GM18511 (cell line): ENCODE data around the gene STPG4.
"Not testable (repeated sequence)": the region's sequence is repeated elsewhere in the genome, so short reads cannot be mapped to it uniquely, and the experiment has no call there.

Source experiments
- ATAC-seq: cut with Tn5 transposase; IDR thresholded peaks from one replicate; pipeline ENCODE4 v1.9.1; 2021; ENCODE audit warnings: mild to moderate bottlenecking, moderate library complexity; ENCODE audit not compliant: unreplicated experiment

STPG4 gene

GRCh38 chr2:47128705-47129104, 26.4 kb downstream of the STPG4 start:
- no peak for ATAC-seq

- ATAC-seq, result no peak
These were observed 27.1 kb downstream of the STPG4 start for GRCh38 chr2:47127862-47128543.

GRCh38 chr2:47126783-47127182, 28.3 kb downstream of the STPG4 start:
- ATAC-seq, result no peak

GRCh38 chr2:47124740-47125139, 30.4 kb downstream of the STPG4 start:
- ATAC-seq, result not testable (repeated sequence)

GRCh38 chr2:47120424-47120823, 34.7 kb downstream of the STPG4 start:
- ATAC-seq, result not testable (repeated sequence)

GRCh38 chr2:47119001-47119400, 36.1 kb downstream of the STPG4 start:
- no peak for ATAC-seq

GRCh38 chr2:47118581-47118980, 36.5 kb downstream of the STPG4 start:
- ATAC-seq, result no peak

- no peak for ATAC-seq
These were observed 42.3 kb downstream of the STPG4 start for GRCh38 chr2:47112665-47113435.

- ATAC-seq, result no peak
These were observed 45.4 kb downstream of the STPG4 start for GRCh38 chr2:47109680-47110079.

- ATAC-seq, result no peak
These were observed 46.1 kb downstream of the STPG4 start for GRCh38 chr2:47109007-47109375.

- not testable (repeated sequence) for ATAC-seq
These were observed 46.7 kb downstream of the STPG4 start for GRCh38 chr2:47108267-47109006.

GRCh38 chr2:47107201-47107600, 47.9 kb downstream of the STPG4 start:
- ATAC-seq, result not testable (repeated sequence)

GRCh38 chr2:47106231-47106630, 48.9 kb downstream of the STPG4 start:
- ATAC-seq, result not testable (repeated sequence)

- ATAC-seq, result not testable (repeated sequence)
These were observed 55.4 kb downstream of the STPG4 start for GRCh38 chr2:47099712-47100111.

- ATAC-seq, result no peak
These were observed 56.2 kb downstream of the STPG4 start for GRCh38 chr2:47098953-47099352.

- ATAC-seq, result no peak
These were observed 57.5 kb downstream of the STPG4 start for GRCh38 chr2:47097563-47097962.

GRCh38 chr2:47096451-47096850, 58.7 kb downstream of the STPG4 start:
- no peak for ATAC-seq

GRCh38 chr2:47095349-47096020, 59.6 kb downstream of the STPG4 start:
- no peak for ATAC-seq

- ATAC-seq, result no peak
These were observed 60.5 kb downstream of the STPG4 start for GRCh38 chr2:47094511-47095142.

GRCh38 chr2:47093626-47094025, 61.5 kb downstream of the STPG4 start:
- ATAC-seq, result no peak

GRCh38 chr2:47092465-47092864, 62.6 kb downstream of the STPG4 start:
- ATAC-seq, result no peak
